Stimulated activated CD8-positive, alpha-beta memory T cell treated with anti-CD3 and anti-CD28 coated beads, Interleukin-4, amount 100 ng/mL, for 1 hour (primary cell): ENCODE measurements around the gene ABHD12.
"Not testable (repeated sequence)": the region's sequence is repeated elsewhere in the genome, so short reads cannot be mapped to it uniquely, and the experiment has no call there.

Experiments used
- DNase-seq, 2 donors: peaks; one replicate each; pipeline ENCODE4 v3.0.0-alpha.2; 2020; ENCODE audit warnings: low read depth in 2 of 2, low spot score in 1 of 2

Gene ABHD12

GRCh38 chr20:25278636-25279361, 111.8 kb downstream of the ABHD12 start:
- DNase-seq, result no peak

DNA sequence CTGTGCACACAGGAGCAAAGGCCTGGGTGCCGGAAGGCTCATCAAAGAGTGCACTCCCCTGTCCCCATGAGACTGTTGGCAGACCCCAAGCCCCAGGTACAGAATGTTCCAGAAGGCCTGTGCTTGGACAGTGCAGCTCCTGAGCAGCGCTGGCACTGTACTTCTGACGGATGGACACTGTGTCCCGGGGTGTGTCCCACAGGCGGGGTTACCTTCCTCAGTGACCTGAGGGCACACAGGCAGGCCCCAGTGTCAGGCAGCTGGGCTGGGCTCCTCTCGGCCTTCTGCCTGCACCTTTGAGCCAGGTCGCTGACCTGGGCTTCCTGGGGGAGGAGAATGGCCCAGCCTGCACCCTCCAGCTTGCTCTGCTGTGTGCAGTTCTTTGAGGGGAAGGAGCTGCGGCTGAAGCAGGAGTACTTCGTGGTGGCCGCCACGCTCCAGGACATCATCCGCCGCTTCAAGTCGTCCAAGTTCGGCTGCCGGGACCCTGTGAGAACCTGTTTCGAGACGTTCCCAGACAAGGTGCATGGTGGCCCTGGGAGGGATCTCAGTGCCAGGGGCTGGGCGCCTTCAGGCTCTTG, 112.6 kb downstream of the ABHD12 start:
- DNase-seq, result no peak

GRCh38 chr20:25277051-25277801, 113.4 kb downstream of the ABHD12 start:
- DNase-seq, result no peak

GRCh38 chr20:25276533-25277050, 114.0 kb downstream of the ABHD12 start:
- DNase-seq, result no peak

DNA sequence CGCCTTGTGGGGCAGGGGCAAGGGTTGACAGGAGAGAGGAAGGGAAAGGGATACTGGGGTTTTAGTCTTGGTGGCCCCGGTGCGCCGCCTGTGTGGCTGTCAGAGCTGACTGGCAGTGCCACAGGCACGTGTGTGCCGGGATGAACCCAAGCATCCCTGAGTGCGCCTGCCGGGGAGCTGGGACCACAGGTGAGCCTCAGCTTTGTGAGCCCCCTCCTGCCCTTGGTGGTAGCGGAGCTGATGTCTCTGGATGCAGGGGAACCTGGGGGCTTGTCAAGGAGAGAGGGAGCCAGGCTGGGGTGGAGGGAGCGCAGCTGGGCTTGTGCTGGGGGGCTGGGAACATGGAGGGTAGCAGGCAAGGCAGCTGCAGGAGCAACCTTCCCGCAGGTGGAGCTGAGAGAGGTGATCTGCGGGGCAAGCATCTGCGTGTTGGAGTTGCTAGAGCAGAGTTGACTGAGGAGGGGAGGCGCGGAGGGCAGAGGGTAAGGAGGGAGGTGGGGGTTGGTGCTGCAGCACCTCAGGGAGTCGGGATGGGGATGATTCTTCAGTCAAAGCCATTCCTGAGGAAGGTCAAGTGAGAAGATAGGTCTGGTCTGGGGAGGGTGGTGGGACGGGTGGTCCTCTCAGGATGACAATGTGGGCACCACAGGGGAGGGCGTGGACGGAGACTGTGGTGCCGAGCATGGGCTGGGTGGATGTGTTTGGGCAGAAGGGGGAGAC, 114.7 kb downstream of the ABHD12 start:
- no peak for DNase-seq

GRCh38 chr20:25274891-25275812, 115.5 kb downstream of the ABHD12 start:
- no peak for DNase-seq

GRCh38 chr20:25274481-25274880, 116.2 kb downstream of the ABHD12 start:
- no peak for DNase-seq

DNA sequence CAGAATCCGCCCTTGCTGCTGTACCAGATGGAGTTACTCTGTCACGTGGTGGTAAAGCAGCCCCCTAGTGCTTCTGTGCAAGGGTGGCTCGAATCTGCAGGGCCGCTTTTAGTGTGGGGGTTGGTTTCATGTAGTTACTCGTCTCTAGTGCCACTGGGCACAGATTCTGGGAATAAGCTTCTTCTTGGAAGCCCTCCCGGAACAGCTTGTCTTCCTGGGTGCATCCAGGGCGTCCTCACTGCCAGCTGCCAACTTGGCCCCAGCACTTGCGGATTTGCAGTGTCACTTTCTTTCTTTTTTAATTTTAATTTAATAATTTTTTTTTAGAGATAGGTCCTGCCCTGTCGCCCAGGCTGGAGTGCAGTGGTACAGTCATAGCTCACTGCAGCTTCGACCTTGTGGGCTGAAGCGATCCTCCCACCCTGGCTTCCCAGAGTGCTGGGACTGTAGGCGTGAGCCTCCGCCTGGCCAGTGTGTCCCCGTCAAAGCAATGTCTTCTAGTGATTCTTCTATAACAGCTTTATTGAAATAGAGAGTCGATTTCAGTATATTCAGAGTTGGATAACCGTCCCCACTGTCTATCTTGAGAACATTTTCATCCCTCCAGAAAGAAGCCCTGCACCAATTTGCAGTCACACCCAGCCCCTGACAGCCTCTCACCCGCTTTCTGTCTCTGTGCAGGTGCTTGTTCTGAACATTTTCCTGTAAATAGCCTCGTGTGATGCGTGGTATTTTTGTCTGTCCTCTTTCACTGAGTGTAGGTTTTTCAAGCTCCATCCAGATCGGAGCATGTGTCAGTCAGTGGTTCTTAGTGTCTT, 116.9 kb downstream of the ABHD12 start:
- DNase-seq, result no peak

DNA sequence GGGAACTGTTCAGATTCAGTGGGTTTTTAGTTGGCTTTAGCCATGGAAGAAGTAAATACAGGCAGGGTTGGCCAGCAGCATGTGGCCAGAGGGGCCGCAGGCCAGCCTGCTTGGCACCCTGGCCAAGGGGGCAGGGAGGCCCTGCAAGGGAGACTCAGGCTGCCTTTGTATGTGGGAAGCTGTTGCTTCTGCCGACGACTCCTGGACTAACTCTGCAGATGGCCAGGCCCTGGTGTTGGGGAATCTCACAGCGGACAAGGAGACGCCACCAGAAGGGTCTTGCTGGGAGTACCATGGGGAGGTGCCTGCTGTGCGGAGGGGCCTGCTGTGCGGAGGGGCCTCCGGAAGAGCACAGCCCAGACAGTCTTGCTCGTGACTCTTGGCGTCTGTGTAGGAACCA, 117.6 kb downstream of the ABHD12 start:
- no peak for DNase-seq

- DNase-seq, result no peak
Measured at GRCh38 chr20:25272223-25273000, 118.2 kb downstream of the ABHD12 start.

GRCh38 chr20:25271486-25272222, 119.0 kb downstream of the ABHD12 start:
- no peak for DNase-seq

GRCh38 chr20:25270829-25271251, 119.8 kb downstream of the ABHD12 start:
- no peak for DNase-seq

DNA sequence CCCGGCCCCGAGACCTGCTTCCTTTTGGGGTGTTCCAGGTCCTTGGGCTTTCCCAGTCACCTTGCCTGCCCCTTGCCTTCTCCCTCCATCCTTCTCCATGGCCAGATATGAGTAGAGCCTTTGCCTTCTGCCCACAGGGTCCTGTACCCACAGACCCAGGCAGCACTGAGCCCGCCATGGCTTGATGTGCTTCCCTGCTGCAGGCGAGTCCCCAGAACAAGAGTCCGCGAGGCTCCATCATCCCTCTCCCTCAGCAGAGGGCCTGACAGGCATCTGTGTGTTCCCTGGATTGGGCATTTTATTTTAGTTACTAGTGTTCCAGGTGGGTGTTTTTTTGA, 120.8 kb downstream of the ABHD12 start:
- no peak for DNase-seq

GRCh38 chr20:25269057-25269832, 121.4 kb downstream of the ABHD12 start:
- DNase-seq, result no peak

DNA sequence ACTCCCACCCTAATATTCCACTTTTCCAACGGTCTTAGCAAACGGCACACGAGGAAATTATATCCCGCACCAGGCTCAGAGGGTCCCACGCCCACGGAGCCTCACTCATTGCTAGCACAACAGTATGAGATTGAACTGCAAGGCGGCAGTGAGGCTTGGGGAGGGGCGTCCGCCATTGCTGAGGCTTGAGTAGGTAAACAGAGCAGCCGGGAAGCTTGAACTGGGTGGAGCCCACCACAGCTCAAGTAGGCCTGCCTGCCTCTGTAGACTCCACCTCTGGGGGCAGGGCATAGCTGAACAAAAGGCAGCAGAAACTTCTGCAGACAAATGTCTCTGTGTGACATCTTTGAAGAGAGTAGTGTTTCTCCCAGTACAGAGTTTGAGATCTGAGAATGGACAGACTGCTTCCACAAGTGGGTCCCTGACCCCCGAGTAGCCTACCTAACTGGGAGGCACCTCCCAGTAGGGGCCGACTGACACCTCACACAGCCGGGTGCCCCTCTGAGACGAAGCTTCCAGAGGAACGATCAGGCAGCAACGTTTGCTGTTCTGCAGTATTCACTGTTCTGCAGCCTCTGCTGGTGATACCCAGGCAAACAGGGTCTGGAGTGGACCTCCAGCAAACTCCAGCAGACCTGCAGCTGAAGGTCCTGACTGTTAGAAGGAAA, 129.7 kb downstream of the ABHD12 start:
- not testable (repeated sequence) for DNase-seq

DNA sequence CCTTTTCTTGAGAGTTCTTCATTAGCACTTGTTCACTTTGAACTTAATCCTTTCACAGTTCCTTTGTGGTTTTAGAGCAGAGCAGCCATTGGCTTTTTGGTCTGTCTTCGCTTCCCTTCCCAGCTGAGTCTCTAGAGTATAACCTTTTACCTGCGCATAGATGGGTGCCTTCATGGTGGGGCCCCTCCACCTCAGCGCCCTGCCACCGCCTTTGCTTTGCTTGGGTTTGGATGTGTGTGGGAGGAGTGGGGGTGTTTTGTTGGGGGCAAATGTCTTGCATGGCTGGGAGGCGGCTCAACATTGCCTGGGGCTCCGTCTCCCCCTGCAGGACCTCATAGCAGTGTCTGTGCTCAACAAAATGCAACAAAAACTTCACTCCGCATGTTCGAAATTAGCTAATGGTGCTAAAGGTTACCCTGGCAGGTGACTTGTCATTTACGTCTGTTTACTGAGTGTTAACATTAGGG, 130.8 kb downstream of the ABHD12 start:
- DNase-seq, result no peak

- DNase-seq, result no peak
Measured at GRCh38 chr20:25259358-25259757, 131.3 kb downstream of the ABHD12 start.
